Pulmonary artery endothelial cell (primary cell): ENCODE results near the gene NVL. TPM values are rescaled to one million over a fixed set of nuclear protein-coding genes. Genes with fewer than 3 reads are reported as not detected.
"Not testable (repeated sequence)": the region's sequence is repeated elsewhere in the genome, so short reads cannot be mapped to it uniquely, and the experiment has no call there.

ENCODE experiments used
- DNase-seq: peaks from one replicate; pipeline ENCODE4 v3.0.0-alpha.2; 2011; ENCODE audit warnings: low read depth, low spot score
- total RNA-seq: library from RNA; depleted of rRNA; stranded (reverse); fragments of >200 nt; gene quantifications from 2 replicates; pipeline ENCODE4 v1.2.3, GENCODE V29; 2014

Gene NVL
- total RNA-seq, 1 donor from 2014 or later: 27.0 TPM

- no peak for DNase-seq
Observed at GRCh38 chr1:224237119-224237881, 92.7 kb downstream of the NVL start.

- DNase-seq: no peak
Observed at GRCh38 chr1:224235813-224236493, 94.0 kb downstream of the NVL start.

DNA sequence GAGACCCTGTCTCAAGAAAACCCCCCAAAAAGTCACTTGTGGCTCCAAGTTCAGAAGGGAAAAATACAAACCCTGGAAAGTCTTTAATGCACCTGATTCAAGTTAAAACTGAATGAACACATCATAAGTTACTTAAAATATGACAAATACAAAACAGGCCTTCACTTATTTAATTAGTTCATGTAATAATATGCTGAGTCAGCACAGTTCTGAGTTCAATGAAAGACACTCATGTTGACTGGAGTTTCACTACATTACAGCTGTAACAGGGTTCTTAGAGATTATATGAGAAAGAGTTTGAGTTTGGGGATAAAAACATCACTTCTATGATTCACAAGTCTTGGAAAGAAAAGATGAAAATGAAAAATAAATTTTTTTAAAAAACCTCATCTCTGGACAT, 96.0 kb downstream of the NVL start:
- no peak for DNase-seq

DNA sequence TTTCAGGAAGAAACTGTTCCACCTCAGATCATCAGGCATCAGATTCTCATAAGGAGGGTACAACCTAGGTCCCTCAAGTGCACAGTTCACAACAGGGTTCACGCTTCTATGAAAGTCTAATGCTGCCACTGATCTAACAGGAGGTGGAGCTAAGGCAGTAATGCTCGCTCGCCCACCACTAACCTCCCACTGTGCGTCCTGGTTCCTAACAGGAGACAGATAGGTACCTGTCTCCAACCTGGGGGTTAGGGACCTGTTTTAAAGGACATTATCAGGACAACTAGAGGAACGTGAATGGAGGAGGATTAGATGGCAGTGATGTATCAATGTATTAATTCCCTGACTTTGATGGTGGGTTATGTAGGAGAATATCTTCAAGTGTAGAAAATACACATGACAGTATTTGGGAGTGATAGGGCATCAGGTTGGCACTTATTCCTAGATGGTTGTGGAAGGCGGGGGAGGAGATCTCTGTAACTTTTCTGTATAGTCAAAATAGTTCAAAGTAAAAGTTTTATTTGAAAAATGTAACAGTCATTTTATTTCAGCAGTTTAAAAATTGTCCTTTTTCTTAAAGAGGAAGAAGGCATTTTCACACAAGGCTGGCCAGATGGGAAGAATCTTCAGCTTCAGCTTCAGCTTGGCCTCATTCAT, 103.0 kb downstream of the NVL start:
- no peak for DNase-seq

DNA sequence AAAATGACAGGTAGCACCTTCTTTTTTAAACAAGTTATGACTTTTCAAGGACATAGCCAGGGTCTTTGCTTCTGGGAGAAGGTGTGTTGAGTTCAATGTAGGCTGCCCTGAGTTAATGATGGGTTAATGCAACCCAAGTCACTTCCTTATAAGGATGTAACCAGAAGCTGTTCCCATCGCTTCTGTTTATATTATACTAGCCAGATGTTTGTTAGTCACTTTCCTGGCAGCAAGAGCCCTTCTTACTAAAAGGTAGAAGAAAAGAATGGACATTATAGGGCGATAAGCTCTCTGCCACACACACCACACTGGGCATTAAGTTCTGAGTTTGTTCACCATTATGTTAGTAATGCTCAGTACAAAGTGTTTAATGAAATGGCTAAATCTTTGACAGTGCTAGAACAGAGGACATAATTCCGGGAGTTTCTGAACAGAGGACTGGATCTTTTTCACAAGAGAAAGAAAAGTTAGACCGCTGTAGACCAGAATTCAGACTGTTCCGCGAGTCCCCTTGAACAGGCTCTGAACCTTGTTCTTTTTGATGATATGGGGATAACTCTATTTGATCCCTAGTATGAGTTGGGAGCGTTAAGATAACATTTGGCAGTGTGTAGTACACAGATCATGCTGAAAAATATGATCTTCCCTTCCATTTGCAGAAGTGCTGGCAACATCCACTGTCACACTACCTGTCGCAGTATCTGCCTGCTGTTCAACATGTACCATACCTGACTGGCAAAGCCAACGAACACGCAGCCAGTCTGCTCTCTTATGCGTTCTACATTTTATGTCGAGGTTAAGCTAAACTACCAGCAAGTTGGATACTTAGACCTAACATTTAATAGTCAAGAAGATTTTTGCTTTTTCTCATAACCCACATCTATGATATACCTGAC, 105.9 kb downstream of the NVL start:
- DNase-seq: peak; percentile 60

DNA sequence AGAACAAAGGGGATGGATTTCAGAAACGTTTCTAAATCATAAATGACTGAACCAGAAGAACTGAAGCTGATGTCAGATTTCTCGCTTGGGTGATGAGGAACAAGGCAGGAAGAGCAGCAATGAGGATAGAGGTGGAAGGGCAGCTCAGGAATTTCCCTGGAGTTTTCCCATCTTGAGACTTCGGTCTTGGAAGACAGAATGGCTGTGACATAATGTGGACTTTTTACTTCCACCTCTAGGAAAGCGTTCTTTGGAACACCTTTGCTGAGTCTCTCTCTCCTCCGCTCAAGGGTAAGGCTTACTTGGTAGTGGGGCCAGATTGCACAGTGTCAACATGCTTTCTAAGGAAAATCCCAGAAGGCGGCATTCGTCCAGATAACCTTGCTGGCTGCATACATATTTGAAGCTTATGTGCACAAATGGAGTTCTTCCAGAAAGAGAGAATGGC, 110.3 kb downstream of the NVL start:
- DNase-seq: no peak

DNA sequence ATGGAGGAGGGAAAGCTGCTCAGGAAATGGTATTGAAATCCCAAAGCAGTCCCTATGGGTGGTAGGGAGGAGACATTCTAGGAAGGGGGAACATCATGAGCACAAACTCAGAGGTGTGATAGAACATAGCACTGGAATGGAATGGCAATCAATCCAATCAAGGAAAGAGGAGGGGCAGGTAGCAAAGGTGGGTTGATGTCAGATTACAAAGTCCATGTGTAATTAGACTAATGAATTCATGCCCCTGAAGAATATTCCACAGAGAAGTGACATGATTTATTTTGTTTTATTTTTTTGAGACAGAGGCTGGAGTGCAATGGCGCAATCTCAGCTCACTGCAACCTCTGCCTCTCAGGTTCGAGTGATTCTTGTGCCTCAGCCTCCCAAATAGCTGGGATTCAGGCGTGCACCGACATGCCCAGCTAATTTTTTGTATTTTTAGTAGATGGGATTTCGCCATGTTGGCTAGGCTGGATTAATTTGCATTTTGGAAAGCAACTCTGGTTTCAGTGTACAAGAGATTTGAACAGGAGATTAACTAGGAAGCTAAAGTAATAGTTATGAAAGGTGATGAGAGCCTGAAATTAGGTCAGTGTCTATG, 110.9 kb downstream of the NVL start:
- no peak for DNase-seq

DNA sequence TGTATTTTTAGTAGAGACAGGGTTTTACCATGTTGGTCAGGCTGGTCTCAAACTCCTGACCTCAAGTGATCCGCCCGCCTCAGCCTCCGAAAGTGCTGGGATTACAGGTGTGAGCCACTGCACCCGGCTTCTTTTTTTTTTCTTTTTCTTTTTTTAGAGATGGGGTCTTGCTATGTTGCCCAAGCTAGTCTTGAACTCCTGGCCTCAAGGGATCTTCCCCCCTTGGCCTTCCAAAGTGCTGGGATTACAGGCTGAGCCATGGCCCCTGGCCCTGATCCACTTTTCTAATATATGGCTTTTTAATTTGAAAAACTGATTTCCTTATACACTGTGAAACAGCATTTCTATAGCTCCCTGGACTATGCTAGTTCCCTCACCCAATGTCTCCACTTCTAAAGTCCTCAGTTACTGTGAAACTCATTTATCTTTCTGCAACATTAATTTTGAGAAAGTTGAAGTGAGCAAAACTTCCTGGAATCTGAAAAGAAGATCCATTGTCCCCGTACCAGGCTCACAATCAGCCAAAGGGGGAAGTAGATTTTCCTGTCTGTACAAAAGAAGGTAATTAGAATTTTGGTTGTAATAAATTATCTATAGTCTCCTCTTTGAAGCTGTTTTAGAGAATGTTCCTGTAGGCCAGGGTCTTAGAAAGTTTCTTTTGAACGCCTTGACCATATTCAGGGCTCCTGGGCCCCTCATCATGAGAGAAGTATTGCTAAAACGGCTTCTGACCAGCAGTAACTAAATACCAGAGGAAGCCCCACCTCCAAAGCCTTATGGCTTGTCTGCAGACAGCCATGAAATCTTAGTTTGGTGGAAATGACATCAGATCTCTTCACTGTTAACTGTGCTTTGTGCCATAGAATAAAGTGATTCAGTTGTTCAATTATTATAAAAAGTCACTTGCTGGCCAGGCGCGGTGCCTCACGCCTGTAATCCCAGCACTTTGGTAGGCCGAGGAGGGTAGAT, 112.0 kb downstream of the NVL start:
- DNase-seq: no peak

DNA sequence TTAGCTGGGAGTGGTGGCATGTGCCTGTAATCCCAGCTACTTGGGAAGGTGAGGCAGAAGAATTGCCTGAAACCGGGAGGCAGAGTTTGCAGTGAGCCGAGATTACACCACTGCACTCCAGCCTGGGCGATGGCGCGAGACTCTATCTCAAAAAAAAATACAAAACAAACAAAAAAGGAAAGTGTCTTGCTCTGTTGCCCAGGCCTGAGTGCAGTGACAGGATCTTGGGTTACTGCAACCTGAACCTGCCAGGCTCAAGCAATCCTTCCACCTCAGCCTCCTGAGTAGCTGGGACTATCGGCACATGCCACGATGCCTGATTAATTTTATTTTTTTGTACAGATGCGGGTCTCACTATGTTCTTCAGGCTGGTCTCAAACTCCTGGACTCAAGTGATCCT, 113.6 kb downstream of the NVL start:
- DNase-seq: no peak

DNA sequence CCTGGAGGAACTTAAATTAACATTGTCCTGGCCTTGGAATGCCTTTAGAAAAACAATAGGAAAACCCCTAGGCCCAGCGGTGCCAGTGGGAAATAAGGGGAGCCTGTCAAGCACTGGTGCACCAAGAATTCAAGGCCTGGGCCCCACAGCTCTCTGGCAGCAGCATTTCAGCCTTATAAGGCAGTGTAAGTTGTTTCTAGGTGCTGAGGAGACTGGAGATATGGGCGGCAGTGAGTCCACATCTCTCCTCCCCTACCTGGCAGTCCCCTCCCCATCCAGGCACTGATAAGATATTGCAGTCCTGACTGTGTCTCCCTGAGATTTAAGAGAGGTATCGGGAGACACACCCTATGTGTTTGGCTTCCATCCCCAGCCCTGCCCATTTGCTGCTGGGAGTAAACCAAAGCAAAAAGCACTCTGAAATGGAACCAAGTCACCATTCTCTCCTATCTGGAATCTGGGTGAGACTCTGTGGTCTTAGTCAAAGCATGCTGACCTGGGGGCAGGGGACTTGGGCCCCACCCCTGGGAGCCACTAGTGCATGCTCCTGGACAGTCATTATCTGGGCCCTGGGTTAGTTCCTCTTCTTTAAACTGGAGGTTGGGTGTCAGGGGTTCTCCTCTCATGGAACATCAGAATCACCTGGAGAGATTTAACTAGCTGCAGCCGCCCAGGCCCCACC, 116.4 kb downstream of the NVL start:
- DNase-seq: no peak

DNA sequence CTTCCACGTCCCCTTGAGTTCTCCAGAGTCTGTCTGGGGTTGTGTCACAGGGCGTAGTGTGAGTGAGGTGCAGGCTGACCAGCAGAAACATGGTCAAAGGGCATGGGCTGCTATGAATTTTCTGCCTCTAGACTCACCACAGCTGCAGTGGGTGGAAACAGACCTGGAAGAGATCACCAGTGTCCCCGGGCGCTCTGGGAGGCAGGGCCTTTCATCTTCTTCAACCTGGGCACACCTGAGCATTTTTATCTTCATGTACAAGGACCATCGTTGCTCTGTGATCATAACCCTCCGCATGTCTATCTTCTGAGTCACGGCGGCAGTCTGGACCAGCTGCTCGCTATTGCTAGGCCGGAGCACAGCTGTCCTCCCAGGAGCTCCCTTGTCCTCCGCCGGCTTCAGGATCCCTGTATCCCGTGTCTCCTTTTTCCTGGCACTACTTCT, 117.3 kb downstream of the NVL start:
- no peak for DNase-seq

DNA sequence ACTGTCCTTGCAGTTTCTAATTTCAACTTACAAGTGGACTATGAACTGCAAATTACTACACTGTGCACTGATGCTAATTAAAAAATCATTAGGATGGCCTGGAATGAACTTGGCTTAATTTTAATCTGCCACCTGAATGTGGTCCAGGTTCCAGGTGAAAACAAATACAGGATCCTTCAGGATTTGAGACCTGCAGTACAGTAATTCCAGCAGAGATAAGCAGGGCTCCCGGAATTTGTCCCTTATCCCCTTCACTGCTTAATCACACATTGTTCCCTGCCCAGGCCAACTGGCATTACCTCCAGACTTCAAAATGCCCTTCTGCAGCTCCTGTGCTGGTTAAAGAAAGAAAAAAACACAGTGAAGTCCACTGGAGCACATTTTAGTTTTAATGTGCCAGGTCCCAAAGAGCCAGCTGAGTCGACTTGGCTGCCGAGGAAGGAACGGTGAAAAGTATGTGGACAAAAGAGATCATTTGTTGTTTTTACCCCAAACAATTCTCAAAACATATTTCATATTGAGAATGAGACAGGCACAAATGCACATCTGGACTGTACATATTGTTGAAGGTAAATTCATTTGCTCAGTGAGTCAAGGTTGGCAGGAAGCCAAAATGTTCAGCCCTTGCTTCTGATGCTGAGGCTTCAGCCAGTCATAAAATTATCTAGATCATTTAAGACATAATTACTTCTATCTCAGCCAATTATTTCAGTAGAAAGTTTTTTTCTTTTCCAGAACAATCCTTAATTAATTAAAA, 118.6 kb downstream of the NVL start:
- peak; percentile 45 for DNase-seq

DNA sequence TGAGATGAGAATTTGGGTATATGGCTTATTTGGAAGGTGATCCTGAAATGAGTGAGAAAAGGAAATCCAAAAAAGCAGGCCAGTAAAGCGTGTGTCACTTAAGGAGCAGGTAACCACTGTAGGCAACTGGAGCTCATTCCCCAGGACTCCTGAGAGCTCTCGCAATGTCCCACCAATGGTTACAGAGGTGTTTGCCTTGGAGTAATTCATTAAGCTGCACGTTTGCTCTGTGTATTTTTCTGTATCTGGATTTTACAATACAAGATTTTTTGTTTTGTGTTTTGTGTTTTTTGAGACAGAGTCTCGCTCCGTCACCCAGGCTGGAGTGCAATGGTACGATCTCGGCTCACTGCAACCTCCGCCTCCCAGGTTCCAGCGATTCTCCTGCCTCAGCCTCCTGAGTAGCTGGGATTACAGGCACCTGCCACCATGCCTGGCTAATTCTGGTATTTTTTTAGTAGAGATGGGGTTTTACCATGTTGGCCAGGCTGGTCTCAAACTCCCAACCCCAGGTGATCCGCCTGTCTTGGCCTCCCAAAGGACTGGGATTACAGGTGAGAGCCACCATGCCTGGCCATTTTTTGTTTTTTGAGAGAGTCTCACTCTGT, 123.9 kb downstream of the NVL start:
- DNase-seq: not testable (repeated sequence)

DNA sequence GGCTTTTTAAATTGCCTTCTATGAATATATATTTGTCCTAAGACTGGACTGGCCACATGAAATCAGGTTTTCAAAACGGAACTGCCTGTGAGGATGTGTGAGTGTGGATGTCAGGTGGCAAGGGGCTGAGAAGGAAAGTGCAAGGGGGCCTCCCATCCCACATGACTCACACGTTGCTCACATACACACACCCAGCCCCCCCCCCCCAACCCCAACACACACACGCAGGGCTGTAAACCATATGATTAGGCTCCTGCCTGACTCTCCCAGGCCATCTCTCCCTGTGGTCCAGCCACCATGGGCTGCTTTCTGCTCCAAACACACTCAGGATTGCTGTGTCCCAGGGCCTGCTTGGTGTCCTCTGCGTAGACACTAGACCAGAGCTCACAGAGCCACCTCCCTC, 124.5 kb downstream of the NVL start:
- peak; percentile 36 for DNase-seq

DNA sequence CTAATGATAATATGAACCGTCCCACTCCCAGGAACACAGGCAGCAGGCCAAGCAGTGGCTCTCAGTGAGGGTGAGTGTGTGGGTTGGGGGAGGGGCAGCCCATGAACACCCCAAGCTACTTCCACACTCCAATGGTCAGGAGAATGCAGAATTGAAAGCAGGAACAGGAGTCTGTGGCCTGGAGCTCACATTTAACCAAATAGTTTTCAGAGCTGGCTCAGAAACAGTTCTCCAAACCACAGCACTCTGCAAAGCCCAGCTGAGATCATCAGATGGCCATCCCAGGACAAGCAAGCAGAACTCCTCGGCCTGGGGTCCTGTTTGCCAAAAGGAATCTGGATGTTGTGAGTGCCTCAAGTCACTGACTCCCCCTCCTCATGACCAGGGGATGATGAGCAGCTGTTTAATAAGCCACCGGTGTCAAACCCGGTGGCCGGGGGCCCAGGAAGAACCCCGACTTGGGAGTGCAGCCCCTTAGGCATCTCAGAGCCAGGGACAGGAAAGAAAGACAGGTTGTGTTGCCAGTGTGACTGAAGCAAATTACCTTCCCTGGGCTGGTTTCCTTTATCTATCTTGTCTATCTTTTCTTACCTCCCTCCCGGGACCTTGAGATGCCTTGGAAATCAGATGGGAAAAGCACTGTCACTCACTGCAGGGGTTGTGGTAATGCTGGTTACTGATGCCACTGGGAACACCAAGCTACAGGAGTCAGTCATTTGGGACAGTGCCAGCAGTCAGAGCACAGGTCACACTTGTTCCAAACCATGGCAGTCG, 126.5 kb downstream of the NVL start:
- no peak for DNase-seq

DNA sequence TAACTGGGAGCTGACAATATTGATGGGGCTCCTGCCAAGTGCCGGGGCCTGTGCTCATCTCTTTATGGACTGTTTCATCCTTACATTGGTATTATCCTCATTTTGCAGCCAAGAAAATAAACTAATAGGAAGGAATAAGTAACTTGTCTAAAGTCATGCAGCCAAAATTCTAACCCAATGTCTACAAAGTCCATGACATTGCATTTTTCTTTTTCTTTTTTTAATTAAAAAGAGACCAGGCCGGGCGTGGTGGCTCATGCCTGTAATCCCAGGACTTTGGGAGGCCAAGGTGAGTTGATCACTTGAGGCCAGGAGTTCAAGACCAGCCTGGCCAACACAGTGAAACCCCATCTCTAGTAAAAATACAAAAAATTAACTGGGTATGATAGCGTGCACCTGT, 128.1 kb downstream of the NVL start:
- DNase-seq: no peak

GRCh38 chr1:224201383-224201782, 128.6 kb downstream of the NVL start:
- DNase-seq: no peak
